HG03439 (cell line): ENCODE data around the gene PGS1.
"Not testable (repeated sequence)": the region's sequence is repeated elsewhere in the genome, so short reads cannot be mapped to it uniquely, and the experiment has no call there.

Experiments
- ATAC-seq: cut with Tn5 transposase; IDR thresholded peaks from one replicate; pipeline ENCODE4 v1.9.1; 2021; ENCODE audit warnings: mild to moderate bottlenecking, moderate library complexity; ENCODE audit not compliant: unreplicated experiment

The PGS1 gene, protein sequence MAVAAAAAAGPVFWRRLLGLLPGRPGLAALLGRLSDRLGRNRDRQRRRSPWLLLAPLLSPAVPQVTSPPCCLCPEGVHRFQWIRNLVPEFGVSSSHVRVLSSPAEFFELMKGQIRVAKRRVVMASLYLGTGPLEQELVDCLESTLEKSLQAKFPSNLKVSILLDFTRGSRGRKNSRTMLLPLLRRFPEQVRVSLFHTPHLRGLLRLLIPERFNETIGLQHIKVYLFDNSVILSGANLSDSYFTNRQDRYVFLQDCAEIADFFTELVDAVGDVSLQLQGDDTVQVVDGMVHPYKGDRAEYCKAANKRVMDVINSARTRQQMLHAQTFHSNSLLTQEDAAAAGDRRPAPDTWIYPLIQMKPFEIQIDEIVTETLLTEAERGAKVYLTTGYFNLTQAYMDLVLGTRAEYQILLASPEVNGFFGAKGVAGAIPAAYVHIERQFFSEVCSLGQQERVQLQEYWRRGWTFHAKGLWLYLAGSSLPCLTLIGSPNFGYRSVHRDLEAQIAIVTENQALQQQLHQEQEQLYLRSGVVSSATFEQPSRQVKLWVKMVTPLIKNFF

DNA sequence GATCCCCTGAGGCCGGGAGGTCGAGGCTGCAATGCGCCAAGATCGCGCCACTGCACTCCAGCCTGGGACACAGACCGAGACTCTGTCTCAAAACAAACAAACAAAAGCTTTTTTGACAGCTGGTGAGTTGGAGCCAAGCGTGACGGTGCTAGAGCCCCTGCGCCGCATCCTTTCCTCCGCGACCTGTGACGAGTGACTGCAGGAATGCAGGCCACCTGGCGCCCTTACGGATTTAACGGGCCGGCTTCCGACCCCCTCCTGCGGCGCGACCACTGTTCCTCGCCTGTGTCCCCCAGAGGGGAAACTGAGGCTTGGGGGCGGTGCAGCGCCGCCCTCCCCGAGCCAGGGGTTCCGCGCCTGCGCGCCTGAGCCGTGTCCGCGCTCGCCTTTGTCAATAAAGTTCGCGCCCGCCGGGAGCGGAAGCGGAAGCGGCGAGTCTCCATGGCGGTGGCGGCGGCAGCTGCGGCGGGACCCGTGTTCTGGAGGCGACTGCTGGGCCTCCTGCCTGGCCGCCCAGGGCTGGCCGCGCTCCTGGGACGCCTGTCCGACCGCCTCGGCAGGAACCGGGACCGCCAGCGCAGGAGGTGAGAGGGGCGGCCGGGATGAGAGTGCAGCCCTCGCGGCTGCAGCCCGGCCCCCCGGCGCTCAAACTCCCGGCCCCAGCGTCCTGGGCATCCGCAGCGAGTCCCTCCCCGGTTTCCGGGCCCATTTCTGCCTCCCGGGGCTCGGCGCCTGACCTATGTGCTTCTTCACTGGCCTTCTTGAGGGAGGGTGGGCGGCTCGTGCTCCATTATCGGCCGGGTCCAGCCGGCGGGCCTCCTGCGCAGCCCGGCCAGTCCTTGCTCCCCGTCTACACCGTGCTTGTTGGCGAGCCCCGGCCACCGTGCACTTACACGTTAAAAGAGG is at the start of gene PGS1:
TSS of gene PGS1 (plus strand) at position 425 of the 906 bp plus-strand sequence. CDS start at position 442, 17 bp downstream.
- peak; percentile 58 for ATAC-seq

DNA sequence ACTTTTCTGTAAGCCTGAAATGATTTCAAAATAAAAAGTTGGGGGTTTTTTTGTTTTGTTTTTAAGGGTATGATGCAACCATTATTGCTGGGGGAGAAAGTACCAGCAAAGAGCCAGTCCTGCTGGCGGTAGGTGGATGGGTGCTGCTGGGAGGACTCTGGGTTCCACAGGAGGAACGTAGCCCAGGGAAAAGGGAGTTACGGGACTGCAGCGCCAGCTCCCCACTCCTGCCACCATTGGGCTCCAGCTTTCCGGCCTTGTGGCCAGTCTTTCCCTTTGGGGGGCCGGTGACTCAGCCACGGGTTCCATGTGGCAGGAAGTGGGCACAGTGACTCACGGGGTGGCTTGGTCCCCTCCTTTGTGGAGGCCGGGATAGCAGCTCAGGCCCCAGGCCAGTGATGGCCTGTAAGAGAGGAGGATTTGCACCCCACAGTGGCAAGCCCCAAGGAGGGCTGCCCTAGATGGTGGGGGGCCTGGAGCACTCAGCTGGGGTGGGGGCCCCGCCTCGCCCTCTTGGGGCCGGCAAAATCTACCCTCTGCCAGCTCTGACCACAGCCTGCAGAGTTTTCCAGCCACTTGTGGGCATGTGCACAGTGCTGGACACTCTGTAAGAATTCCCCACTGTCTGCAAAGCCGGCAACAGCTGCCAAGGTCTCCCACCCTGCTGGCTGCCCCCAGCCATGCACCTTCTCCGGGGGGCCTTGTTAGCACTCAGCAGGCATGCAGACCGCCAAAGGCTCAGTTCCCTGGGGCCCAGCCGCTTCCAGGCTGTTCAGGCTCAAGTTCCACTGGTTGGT is 49.0 kb upstream of the PGS1 start:
- no peak for ATAC-seq

DNA sequence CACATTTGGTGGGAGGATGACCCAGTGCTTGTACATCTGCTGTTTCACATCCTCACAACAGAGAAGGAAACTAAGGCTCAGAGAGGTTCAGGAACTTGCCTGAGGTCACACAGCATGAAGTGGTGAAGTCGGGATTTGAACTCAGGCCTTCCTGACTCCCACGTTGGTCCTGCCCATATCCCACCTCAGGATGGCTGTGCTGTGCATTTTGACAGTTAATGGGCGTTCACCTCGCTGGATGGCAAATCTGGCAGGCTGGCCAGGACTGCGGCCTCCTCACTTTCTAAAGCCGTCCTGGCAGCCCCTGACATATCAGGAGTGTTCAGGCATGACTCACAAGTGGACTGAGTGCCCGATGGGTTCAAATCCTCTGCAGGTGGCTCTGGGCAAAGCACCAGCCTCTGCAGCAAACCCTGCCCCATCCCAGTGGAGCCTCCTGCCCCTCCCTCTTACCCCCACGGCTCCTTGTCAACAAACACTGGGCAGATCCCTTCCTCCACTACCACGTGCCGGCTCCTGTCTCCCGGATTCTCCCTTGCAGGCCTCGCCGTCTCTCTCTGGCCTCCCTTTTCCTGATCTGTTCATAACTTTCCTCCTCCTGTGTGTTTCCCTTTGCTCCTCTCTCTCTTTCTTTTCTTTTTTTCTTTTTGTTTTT is 47.8 kb upstream of the PGS1 start:
- ATAC-seq: no peak

DNA sequence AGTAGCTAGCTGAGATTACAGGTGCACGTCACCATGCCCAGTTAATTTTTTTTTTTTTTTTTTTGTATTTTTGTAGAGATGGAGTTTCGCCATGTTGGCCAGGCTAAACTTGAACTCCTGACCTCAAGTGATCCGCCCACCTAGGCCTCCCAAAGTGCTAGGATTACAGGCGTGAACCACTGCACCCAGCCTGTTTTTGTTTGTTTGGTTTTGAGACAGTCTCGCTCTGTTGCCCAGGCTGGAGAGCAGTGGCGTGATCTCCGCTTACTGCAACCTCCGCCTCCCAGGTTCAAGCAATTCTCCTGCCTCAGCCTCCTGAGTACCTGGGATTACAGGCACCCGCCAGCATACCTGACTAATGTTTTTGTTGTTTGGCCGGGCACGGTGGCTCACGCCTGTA is 47.1 kb upstream of the PGS1 start:
- not testable (repeated sequence) for ATAC-seq

DNA sequence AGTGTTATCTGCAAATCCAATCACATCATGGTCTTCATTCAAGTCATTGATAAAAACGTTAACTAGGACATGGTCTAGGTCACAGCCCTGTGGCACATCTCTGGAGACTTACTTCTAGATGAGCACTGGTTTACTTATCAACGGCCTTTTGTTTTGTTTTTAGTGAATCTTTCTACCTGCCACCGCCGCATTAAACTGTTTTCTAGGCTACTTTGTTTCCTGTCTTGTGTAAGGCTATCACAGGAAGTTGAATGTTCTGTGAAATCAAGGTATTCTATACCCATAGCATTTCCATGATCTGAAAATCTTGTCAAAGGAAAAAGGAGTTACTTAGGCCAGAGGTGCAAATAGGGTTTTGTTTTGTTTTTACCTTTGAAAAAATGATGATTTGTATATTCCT is 45.5 kb upstream of the PGS1 start:
- no peak for ATAC-seq

DNA sequence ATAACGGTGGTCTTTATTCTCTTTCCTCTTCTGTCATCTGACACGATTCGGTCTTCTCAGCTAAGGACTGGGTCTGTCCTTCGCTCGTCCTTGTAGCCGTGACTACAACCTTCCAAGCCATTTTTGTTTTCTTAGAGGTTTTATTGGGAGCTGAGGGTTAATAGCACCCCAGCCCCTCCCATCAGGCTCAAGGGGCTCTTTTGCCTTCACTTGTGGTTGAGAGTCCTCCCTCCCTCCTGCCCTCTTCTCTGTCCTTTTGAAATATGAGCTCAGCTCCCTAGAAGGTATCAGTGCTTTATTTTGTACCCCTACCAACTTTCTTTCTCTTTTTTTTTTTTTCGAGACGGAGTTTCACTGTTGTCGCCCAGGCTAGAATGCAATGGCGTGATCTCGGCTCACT is 43.2 kb upstream of the PGS1 start:
- ATAC-seq: no peak

DNA sequence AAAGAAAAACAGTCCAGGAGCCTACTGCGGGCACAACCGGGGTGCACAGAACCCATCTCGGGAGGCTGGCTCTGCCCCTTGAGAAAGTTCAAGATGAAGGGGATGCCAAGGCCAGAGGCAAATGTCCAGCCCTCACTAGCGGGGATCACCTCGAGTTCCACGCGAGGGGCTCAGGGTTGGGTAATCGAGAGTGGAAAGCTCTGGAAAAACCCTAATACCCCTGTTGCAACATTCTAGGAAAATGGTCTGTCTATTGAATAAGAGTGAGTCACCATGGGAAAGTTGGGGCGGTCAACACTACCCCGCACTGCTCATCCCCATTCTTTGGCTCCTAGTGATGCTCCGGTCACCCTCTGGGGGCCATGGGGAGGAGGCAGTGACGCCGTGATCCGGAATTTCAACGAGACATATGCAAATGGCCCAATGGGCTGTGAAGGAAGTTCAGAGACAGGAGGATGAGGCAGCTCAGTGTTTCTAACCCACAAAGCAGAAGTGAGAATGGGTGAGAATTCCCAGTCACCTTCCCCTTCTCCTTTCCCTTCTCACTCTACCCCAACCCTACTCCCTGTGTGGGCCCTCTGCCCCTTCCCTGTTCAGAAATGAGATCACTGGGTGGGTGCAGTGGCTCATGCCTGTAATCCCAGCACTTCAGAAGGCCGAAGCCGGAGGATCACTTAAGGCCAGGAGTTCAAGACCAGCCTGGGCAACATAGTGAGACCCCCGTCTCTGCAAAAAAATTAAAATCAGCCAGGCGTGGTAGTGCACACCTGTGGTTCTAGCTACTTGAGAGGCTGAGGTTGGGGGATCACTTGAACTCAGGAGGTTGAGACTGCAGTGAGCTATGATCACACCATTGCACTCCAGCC is 41.0 kb upstream of the PGS1 start:
- peak; percentile 57 for ATAC-seq

DNA sequence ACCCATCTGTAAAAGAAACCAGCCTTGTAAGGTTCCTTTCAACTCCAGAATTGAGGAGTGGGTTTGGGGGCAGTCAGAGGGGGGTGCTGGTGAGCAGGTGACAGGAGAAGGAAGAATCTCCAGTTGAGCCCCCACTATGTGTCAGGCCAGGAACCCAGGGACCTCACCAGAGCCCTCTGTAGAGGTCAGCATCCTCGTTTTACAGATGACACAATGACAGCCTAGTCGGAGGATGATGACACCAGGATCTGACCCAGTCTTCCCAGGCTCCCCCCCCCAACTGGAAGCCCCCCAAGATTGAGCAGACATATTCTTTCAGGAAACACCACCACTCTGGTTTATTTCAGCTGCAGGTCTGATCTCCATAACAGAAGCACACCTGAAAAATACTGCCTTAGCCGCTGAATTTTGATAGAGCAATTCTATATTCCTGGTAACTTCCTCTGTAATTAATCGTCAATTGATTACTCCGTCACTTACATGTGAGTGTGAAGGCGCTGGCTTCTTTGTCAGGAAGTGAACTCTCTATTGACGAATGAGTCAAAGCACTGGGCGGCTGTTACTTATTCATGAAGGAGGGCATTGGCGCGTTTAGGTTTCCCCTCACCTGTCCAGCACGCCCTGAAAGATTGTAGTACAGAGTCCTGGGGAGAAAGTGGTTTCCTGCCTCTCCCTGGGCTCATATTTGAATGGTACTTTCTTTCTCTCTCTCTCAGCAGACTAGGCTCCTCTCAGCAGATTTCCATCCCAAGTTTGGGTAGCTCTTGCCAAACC is 39.8 kb upstream of the PGS1 start:
- ATAC-seq: no peak

DNA sequence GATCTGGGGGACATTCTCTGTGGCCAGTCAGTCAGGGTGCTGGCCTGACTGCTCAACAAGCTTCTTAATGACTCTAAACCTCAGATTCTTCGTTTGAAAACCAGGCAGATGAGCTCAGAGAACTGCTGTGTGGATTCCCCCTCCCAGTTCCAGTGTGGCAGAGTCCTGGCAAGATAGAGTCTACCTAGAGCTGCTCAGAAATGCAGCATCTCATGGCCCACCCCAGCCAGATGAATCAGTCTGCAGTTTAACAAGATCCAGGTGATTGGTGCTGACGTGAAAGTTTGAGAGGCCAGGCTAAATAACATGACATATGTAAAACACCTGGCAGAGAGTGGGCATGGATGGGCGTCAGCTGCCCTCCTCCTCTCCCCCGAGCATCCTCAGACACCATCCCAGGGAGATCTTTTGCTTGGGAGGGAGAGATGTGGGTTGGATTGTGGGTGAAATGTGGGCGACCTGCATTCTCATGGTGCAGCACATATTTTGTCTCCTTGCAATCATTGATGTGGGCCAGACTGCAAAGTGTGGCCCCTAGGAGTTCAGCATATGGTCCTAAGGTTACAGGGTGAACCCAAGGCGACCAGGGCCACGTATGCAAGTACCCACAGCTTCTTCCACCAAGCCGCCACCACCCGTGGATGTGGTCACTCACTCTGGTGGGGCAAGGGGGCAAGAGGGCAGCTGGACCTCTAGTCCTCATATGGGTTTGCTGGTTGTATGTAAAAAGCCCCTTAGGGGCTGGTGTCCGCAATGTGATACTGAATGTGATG is 38.1 kb upstream of the PGS1 start:
- no peak for ATAC-seq

DNA sequence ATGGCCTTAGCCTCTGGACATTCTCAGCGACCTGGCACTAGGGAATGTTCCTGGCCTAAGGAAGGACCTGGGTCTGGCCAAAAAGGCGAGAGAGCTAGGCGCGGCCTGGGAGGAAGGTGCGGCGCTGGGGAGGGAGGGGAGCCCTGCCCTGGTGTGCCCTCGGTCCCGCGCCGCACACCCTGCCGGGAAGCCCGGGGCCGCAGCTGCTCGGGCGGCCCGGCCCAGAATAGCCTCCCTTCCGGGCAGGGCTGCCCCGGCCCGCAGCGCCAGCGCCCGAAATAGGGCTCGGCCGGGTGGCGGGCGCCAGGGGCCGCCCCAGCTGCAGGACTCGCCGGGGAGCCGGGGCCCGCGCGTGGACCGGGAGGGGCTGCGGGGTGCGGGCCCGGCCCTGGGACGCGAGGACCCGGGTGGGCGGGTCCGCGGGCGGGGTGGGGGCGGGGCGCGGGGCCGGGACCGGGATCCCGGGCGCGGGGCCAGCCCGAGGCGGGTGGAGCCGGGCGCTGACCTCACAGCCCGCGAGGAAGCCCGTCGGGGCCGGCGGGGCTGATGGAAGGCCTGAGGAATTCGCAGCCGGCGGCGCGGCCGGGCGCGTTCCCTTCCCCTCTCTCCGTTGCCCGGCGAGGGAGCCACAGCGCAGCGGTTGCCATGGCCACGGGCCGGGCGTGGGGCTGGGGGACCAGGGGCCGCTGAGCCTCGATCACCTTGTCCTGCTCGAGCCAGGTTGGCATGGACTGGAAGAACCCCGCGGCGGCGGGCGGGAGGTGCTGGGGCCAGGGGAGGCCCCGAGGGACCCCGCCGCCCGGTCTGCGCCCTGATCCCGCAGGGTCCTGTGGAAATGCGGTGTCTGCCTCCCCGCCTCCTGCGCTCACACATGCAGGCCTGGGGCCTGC is 36.6 kb upstream of the PGS1 start:
- no peak for ATAC-seq

DNA sequence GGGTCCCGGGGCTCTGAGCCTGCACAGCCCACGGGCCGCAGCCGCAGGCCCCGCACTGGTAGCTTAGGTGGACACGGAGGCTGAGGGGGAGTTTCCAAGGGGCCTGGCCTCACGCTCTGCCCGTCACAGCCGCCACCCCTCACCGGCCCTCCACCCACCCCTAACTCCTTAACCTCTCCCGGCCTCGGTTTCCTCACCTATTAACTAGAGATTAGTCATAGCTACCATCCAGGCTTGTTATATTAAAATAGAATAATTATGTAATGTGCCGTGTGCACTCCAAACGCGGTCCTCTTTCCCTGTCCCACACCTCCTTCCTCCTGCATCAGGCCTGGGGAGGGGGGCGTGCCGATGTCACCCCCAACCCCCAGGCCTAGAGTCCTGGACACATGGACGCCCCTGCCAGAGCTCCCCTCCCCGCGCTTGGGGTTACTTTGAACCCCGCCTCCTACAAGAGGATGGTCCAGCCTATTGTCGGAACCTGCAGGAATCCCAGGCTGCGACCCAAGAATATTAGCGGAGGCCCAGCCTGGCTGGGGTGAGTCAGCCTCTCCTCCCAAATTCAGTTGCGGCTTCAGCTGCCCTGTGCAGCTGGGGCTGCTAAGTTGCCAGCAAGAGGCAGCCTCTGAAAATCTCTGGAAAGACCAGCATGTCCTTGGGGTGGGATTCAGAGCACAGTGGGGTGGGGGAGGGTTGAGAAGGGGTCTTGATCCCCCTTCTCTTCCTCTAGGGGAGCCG is 35.8 kb upstream of the PGS1 start:
- ATAC-seq: no peak

DNA sequence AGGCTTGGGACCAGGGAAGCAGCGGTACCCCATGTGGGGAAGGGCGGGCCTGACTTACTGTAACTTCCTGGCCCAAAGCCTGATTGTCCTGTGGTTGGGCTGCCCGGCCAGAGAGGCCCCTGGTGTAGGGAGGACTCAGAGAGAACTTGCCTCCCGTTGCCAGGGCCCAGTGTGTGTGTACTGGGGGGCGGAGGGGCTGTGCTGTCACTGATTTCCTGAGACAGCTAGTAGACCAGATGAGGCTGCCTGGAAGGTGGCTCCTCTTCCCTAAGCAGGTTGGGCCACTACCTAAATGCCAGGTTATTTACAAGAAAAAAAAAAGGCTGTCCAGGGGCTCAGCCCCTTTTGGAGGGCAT is 35.3 kb upstream of the PGS1 start:
- ATAC-seq: no peak

DNA sequence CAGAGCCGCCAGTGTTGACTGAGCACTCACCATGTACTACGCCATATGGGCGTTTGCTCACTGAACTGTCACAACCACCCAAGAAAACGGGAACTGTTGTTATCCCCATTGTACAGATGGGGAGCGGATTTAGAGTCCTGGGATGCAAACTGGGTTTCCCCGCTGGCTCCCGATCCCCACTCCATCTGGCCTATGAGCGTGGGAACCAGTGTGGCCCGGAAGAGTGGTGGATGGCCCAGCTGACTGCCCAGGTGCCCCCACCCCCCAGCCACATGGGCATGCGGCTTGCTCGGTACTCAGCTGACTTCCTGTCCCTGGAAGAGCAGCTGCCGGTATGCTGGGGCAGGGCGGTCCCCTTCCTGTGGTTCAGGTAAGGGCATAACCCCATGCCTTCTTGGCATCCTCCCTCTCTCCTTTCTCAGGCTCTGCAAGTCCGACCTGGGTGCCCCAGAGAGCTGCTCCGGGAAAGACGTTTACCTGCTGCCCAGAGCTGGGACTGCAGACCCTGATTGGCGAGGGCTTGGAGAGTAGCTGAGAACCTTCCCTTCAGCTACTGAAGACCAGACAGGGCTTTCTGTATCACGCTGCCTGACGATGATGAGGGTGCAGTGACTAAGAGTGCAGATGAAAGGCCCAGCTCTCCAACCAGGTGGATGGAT is 34.8 kb upstream of the PGS1 start:
- ATAC-seq: no peak

DNA sequence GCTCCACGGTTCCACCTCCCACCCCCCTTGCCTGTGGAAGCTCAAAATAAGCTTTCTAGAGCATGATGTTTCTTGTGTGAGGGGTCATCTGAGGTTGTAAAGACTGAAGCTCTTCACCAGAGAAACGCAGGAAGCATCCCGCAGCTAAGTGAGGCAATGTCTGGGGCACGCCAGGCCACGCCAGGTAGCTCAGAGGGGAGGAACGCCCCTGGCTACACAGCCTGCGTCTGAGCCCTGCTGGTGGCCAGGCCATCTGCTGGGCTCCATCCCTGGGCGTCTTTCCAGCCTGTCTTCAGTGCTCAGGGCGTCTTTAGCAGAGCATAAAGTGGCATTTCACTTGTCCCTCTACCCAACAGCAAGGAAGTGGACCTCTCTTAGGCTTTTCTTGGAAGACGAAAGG is 33.8 kb upstream of the PGS1 start:
- no peak for ATAC-seq

DNA sequence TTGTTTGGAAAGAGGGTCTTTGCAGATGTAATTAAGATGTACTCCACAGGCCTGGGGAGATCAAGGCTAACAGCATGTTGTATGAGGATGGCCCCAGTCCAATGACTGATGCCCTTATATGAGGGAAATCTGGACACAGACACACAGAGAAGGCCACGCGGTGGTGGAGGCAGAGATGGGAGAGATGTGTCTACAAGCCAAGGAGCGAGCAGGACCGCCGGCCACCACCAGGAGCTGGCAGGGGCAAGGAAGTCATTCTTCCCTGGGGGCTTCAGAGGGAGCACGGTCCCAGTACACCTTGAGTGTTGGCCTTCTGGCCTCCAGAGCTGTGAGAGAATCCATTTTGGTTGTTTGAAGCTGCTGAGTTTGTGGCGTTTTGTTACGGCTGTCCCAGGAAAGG is 33.3 kb upstream of the PGS1 start:
- ATAC-seq: no peak
